ENCODE results near the gene NFKBIE. TPM values are rescaled to one million over a fixed set of nuclear protein-coding genes. Genes with fewer than 3 reads are reported as not detected.

NFKBIE gene
- total and polyA plus RNA-seq, 5 donors from 2014 or later: 3.6 to 53.8 (median 6.1) TPM

DNA sequence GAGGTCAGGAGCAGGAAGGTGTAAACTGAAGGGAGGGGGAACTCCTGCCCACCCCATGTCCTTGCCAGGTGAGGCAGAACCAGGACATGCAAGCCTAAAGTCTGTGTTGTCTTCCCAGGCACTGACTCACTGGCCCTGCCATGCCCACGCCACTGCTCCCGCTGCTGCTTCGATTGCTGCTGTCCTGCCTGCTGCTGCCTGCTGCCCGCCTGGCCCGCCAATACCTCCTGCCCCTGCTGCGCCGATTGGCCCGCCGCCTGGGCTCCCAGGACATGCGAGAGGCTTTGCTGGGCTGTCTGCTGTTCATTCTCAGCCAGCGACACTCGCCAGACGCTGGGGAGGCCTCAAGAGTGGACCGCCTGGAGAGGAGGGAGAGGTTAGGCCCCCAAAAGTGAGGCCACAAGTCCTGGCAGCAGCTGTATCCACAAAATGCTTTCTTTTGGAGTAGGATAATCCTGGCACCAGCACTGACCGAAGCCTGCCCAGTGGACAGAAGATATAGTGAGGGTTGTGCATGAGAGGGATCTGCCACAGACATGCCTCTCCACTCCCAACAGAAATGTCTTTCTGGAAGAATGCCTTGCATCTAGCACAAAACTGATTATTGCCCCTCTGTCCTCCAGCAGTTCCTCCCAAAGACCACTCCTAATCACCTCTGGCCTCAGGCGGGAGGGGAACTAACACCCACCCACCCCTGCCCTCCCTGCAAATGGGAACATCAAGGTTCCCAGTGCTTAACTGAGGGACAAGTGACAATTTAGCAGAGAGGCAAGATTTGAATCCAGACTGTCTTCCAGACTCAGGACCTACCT lies 47.8 kb downstream of the NFKBIE start:
- no peak overlapping the region for H3K27ac Mint-ChIP-seq
- Histone ChIP-seq H3K9me3 (ENCODE audit: control insufficient read depth in 2 of 2, low read length in 2 of 2) (no peaks in the 10 kb centered on the region), H3K4me3 (ENCODE audit: low read depth, low read length) (no peak overlapping the region), H3K4me1 (ENCODE audit: control insufficient read depth, insufficient read depth, low read length, poor library complexity, severe bottlenecking) (peaks cover 16% of the 10 kb centered on the region), H3K27me3 (ENCODE audit: control insufficient read depth, insufficient read depth, low read length) (no peaks in the 10 kb centered on the region), H3K36me3 (ENCODE audit: control insufficient read depth, insufficient read depth, low read length) (no peaks in the 10 kb centered on the region), H3K27ac (ENCODE audit: insufficient read depth, low read length, poor library complexity, severe bottlenecking) (no peak overlapping the region)
- peaks cover 0 to 23% (median 7%) of the 10 kb centered on the region in 4 donors for H3K4me1 Mint-ChIP-seq
- ATAC-seq (ENCODE audit: low read depth in 2 of 2) (no peak), DNase-seq (no peak)
- H3K4me3 Mint-ChIP-seq: peak overlapping the region in 1 of 4 donors; percentile 67
- peaks cover 0 to 2% (median 0%) of the 10 kb centered on the region in 7 donors for H3K9me3 Mint-ChIP-seq
- peaks cover 7% of the 10 kb centered on the region for H3K27me3 Mint-ChIP-seq
- H3K36me3 Mint-ChIP-seq: no peaks in the 10 kb centered on the region

DNA sequence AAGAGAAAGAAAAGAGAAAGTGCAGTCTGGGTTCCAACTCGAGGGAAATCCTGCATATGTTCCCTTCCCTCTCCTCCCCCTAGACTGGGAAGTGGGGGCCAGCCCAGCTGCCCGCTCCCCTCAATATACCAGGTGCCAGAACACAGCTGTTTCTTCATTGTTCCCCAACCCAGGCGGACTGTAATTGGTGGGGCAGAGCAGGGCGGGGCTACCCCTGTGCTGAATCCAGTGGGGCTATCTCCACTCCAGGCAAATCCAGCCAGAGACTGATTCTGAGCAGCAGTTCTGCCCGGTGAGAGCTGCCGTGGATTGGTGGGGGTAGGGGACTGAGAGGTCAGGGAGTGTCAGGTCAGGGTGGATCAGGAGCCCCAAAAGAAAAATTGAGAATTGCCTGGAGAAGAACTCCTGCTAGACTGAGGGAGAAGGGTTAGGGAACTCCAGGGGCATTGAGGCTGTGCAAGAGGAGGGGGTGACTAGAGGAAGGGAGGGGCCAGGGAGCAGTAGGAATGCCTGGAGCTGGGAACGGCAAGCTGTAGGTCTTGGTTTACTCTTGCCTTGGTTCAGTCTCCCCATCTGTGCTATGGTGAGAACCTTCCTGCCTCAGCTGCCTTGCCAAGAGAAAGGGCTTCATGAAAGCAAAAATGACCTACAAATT lies 48.5 kb downstream of the NFKBIE start, which contains the start of gene MYMX:
TSS of gene MYMX (plus strand) at position 250 of the 655 bp plus-strand sequence. CDS start 546 bp downstream, outside the sequence.
- Histone ChIP-seq H3K4me3 (ENCODE audit: low read depth, low read length) (no peak within 1 kb of the TSS), H3K9me3 (ENCODE audit: control insufficient read depth in 2 of 2, low read length in 2 of 2) (no peaks in the 10 kb centered on the region), H3K27ac (ENCODE audit: insufficient read depth, low read length, poor library complexity, severe bottlenecking) (no peak within 1 kb of the TSS), H3K36me3 (ENCODE audit: control insufficient read depth, insufficient read depth, low read length) (no peaks in the 10 kb centered on the region), H3K27me3 (ENCODE audit: control insufficient read depth, insufficient read depth, low read length) (no peaks in the 10 kb centered on the region), H3K4me1 (ENCODE audit: control insufficient read depth, insufficient read depth, low read length, poor library complexity, severe bottlenecking) (peaks cover 12% of the 10 kb centered on the region)
- Mint-ChIP-seq H3K4me1 (peaks cover 0 to 23% (median 6%) of the 10 kb centered on the region in 4 donors), H3K36me3 (no peaks in the 10 kb centered on the region), H3K9me3 (peaks cover 0 to 2% (median 0%) of the 10 kb centered on the region in 7 donors), H3K27ac (no peak within 1 kb of the TSS), H3K27me3 (peaks cover 6% of the 10 kb centered on the region), H3K4me3 (peak within 1 kb of the TSS in 1 of 4 donors; percentile 67)
- no peak for DNase-seq
- ATAC-seq (ENCODE audit: low read depth in 2 of 2): no peak

DNA sequence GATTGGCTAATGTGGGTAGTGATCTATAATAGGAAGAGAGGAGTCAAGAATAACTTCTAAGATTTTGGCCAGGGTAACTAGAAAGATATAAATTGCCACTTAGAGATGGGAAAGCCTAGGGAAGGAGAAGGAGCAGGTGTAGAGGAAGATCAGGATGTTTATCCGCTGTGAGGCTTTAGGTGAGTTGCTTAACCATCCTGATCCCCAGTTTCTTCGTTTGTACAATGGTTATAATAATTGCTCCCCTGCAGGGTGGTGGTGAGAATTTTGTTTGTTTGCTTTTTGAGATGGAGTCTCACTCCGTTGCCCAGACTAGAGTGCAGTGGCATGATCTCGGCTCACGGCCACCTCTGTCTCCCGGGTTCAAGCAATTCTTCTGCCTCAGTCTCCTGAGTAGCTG lies 51.0 kb downstream of the NFKBIE start:
- H3K36me3 Mint-ChIP-seq: no peaks in the 10 kb centered on the region
- DNase-seq: no peak
- H3K36me3 ChIP-seq (ENCODE audit: control insufficient read depth, insufficient read depth, low read length): no peaks in the 10 kb centered on the region
- no peaks in the 10 kb centered on the region for H3K27me3 ChIP-seq (ENCODE audit: control insufficient read depth, insufficient read depth, low read length)
- H3K4me3 ChIP-seq (ENCODE audit: low read depth, low read length): no peak overlapping the region
- no peak overlapping the region for H3K27ac ChIP-seq (ENCODE audit: insufficient read depth, low read length, poor library complexity, severe bottlenecking)
- no peaks in the 10 kb centered on the region for H3K9me3 ChIP-seq (ENCODE audit: control insufficient read depth in 2 of 2, low read length in 2 of 2)
- H3K4me1 Mint-ChIP-seq: peaks cover 0 to 8% (median 0%) of the 10 kb centered on the region in 4 donors
- peaks cover 7% of the 10 kb centered on the region for H3K27me3 Mint-ChIP-seq
- no peak overlapping the region for H3K4me3 Mint-ChIP-seq
- H3K9me3 Mint-ChIP-seq: peaks cover 0 to 2% (median 0%) of the 10 kb centered on the region in 7 donors
- ATAC-seq (ENCODE audit: low read depth in 2 of 2): no peak
- no peak overlapping the region for H3K27ac Mint-ChIP-seq
- peaks cover 4% of the 10 kb centered on the region for H3K4me1 ChIP-seq (ENCODE audit: control insufficient read depth, insufficient read depth, low read length, poor library complexity, severe bottlenecking)

DNA sequence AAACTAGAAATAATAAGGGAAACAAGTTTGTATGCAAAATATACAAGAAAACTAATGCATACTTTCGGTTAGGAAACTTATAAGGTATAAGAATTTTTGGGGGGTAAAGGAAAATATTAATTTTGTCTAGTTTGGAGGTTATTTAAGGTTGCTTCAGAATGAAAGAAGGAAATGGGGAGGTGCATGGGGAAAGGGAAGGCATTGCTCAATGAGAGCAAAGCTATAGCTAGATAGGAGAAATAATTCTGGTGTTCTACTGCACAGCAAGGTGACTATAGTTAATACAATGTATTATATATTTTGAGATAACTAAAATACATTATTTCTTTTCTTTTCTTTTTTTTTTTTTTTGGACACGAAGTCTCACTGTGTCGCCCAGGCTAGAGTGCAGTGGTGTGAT lies 54.1 kb downstream of the NFKBIE start:
- H3K36me3 ChIP-seq (ENCODE audit: control insufficient read depth, insufficient read depth, low read length): no peaks in the 10 kb centered on the region
- no peaks in the 10 kb centered on the region for H3K4me1 ChIP-seq (ENCODE audit: control insufficient read depth, insufficient read depth, low read length, poor library complexity, severe bottlenecking)
- H3K27ac Mint-ChIP-seq: no peak overlapping the region
- DNase-seq: no peak
- H3K4me3 Mint-ChIP-seq: no peak overlapping the region
- no peak overlapping the region for H3K27ac ChIP-seq (ENCODE audit: insufficient read depth, low read length, poor library complexity, severe bottlenecking)
- no peak overlapping the region for H3K4me3 ChIP-seq (ENCODE audit: low read depth, low read length)
- no peaks in the 10 kb centered on the region for H3K27me3 ChIP-seq (ENCODE audit: control insufficient read depth, insufficient read depth, low read length)
- H3K27me3 Mint-ChIP-seq: peaks cover 12% of the 10 kb centered on the region
- no peaks in the 10 kb centered on the region for H3K36me3 Mint-ChIP-seq
- H3K4me1 Mint-ChIP-seq: no peaks in the 10 kb centered on the region
- H3K9me3 ChIP-seq (ENCODE audit: control insufficient read depth in 2 of 2, low read length in 2 of 2): no peaks in the 10 kb centered on the region
- H3K9me3 Mint-ChIP-seq: peaks cover 0 to 1% (median 0%) of the 10 kb centered on the region in 7 donors
- no peak for ATAC-seq (ENCODE audit: low read depth in 2 of 2)

Other genes with a start within 250 kb of the NFKBIE start
- gene MRPL14, start 138.1 kb downstream of the NFKBIE start, total RNA-seq: 11.8 TPM
- gene MRPL14, start 138.1 kb downstream of the NFKBIE start, polyA plus RNA-seq: 100 to 1,000 TPM in 1 of 4 donors, 10 to 100 TPM in 3; 72.3 to 101 (median 86.5) TPM
- 20.5 TPM for gene TMEM63B, start 138.0 kb downstream of the NFKBIE start, total RNA-seq
- gene TMEM63B, start 138.0 kb downstream of the NFKBIE start, polyA plus RNA-seq: 1 to 10 TPM; 1.3 to 2.3 (median 1.4) TPM
- not detected for gene CAPN11, start 106.7 kb downstream of the NFKBIE start, total RNA-seq
- not detected for gene CAPN11, start 106.7 kb downstream of the NFKBIE start, polyA plus RNA-seq
- not detected for gene MYMX, start 48.6 kb downstream of the NFKBIE start, total RNA-seq
- gene MYMX, start 48.6 kb downstream of the NFKBIE start, polyA plus RNA-seq: not detected
- 2.6 TPM for gene SLC29A1, start 42.0 kb downstream of the NFKBIE start, total RNA-seq
- gene SLC29A1, start 42.0 kb downstream of the NFKBIE start, polyA plus RNA-seq: 1 to 10 TPM; 3.3 to 6.1 (median 3.9) TPM
- gene HSP90AB1, start 18.4 kb downstream of the NFKBIE start, total RNA-seq: 399 TPM
- 100 to 1,000 TPM; 264 to 426 (median 333) TPM for gene HSP90AB1, start 18.4 kb downstream of the NFKBIE start, polyA plus RNA-seq
- 14.8 TPM for gene SLC35B2, start 8.0 kb downstream of the NFKBIE start, total RNA-seq
- 10 to 100 TPM; 33.0 to 42.4 (median 36.8) TPM for gene SLC35B2, start 8.0 kb downstream of the NFKBIE start, polyA plus RNA-seq
- not detected for gene TMEM151B, start 4.9 kb upstream of the NFKBIE start, total RNA-seq
- not detected for gene TMEM151B, start 4.9 kb upstream of the NFKBIE start, polyA plus RNA-seq
- gene AARS2, start 47.8 kb upstream of the NFKBIE start, total RNA-seq: 15.7 TPM
- 1 to 10 TPM; 3.6 to 8.3 (median 6.1) TPM for gene AARS2, start 47.8 kb upstream of the NFKBIE start, polyA plus RNA-seq
- not detected for gene SPATS1, start 77.1 kb upstream of the NFKBIE start, total RNA-seq
- not detected for gene SPATS1, start 77.1 kb upstream of the NFKBIE start, polyA plus RNA-seq
- gene CDC5L, start 122.2 kb upstream of the NFKBIE start, total RNA-seq: 22.4 TPM
- 10 to 100 TPM; 15.9 to 18.3 (median 16.3) TPM for gene CDC5L, start 122.2 kb upstream of the NFKBIE start, polyA plus RNA-seq